Endothelial cell of umbilical vein (primary cell): ENCODE measurements around the gene AGBL4. TPM values are rescaled to one million over a fixed set of nuclear protein-coding genes. Genes with fewer than 3 reads are reported as not detected.

Source experiments
- BruUV-seq: library from RNA; stranded (reverse); fragments of 400-500 nt; replicated peaks from 2 replicates; lab custom pipeline; 2021; lab: Mats Ljungman, UMichigan
- CTCF ChIA-PET: fragments of 300-600, 350-600 bp; sonication (Branson Sonifier 250); formaldehyde crosslinking; loops from one replicate; lab custom pipeline; 2021; ENCODE audit warnings: antibody characterized with exemption, inconsistent platforms; lab: Charles Lee
- POLR2A ChIA-PET: fragments of 300-600, 350-600 bp; sonication (Branson Sonifier 250); formaldehyde crosslinking; loops from one replicate; lab custom pipeline; 2021; ENCODE audit warnings: antibody characterized with exemption, inconsistent platforms; lab: Charles Lee
- DNase-seq: peaks from one replicate; pipeline ENCODE4 v3.0.0-alpha.2; 2011; ENCODE audit warnings: low read depth, low spot score
- FAIRE-seq: peaks from 2 replicates; lab custom pipeline; 2011; peaks lifted over from hg19 to GRCh38; lab: Jason Lieb, UNC
- H2AFZ ChIP-seq: 2 replicates; pipeline ENCODE4 v1.6.0; 2012; ENCODE audit warnings: low read depth, low read length, control low read depth, inconsistent platforms
- H3K27ac ChIP-seq: 2 replicates; pipeline ENCODE4 v1.5.1; 2011; ENCODE audit warnings: low read depth, mild to moderate bottlenecking, control low read depth, low read length, moderate library complexity; ENCODE audit not compliant: insufficient read depth
- H3K27me3 ChIP-seq, 2 experiments: 2 replicates each; pipeline versions ENCODE4 v1.6.0 to v1.6.1; 2011; ENCODE audit warnings: low read length in 2 of 2, mixed read lengths in 1 of 2; ENCODE audit not compliant: control insufficient read depth in 2 of 2, insufficient read depth in 2 of 2
- H3K36me3 ChIP-seq, 2 experiments: 2 replicates in 1 of 2; 3 replicates in 1 of 2; pipeline ENCODE4 v1.5.1; 2011; ENCODE audit warnings: low read length in 2 of 2, mild to moderate bottlenecking in 1 of 2, moderate library complexity in 1 of 2; ENCODE audit not compliant: control insufficient read depth in 2 of 2, insufficient read depth in 2 of 2; ENCODE audit errors: extremely low read depth in 1 of 2
- H3K4me1 ChIP-seq: 3 replicates; pipeline ENCODE4 v1.5.1; 2011; ENCODE audit warnings: mild to moderate bottlenecking, low read length; ENCODE audit not compliant: control insufficient read depth, insufficient read depth; ENCODE audit errors: extremely low read depth
- H3K4me2 ChIP-seq: 2 replicates; pipeline ENCODE4 v1.6.1; 2011; ENCODE audit warnings: low read length, control low read depth, mixed read lengths; ENCODE audit not compliant: insufficient read depth
- H3K4me3 ChIP-seq, 3 experiments: fragments of 200-600 bp in 1 of 3; sonication (generic), shearing (Covaris generic) in 1 of 3; replicated peaks in 1 of 3; 2 replicates each; pipeline ENCODE4 v1.5.1; 2011 to 2016; ENCODE audit warnings: control low read depth in 3 of 3, low read length in 3 of 3, mild to moderate bottlenecking in 2 of 3, inconsistent platforms in 1 of 3, low read depth in 1 of 3, moderate library complexity in 1 of 3; ENCODE audit not compliant: insufficient read depth in 1 of 3
- H3K79me2 ChIP-seq: 2 replicates; pipeline ENCODE4 v1.6.0; 2012; ENCODE audit warnings: low read length, inconsistent platforms; ENCODE audit not compliant: control insufficient read depth, insufficient read depth
- H3K9ac ChIP-seq: replicated peaks from 2 replicates; pipeline ENCODE3; 2011; ENCODE audit warnings: low read length, control low read depth; ENCODE audit not compliant: insufficient read depth; ENCODE audit errors: extremely low read depth
- H3K9me1 ChIP-seq: replicated peaks from 3 replicates; pipeline ENCODE4 v1.6.0; 2011; ENCODE audit warnings: mild to moderate bottlenecking, low read length; ENCODE audit not compliant: control insufficient read depth, insufficient read depth; ENCODE audit errors: extremely low read depth
- H3K9me3 ChIP-seq: replicated peaks from 2 replicates; pipeline ENCODE4 v1.5.1; 2012; ENCODE audit warnings: low read length, inconsistent platforms; ENCODE audit not compliant: control insufficient read depth, insufficient read depth
- H4K20me1 ChIP-seq: replicated peaks from 2 replicates; pipeline ENCODE3; 2011; ENCODE audit warnings: mild to moderate bottlenecking, low read length; ENCODE audit not compliant: control insufficient read depth, insufficient read depth; ENCODE audit errors: extremely low read depth
- EZH2 ChIP-seq: IDR thresholded peaks from 2 replicates; pipeline ENCODE4 v1.6.1; 2012; ENCODE audit warnings: borderline replicate concordance, low read depth, mild to moderate bottlenecking, moderate library complexity, low read length, inconsistent platforms; ENCODE audit not compliant: severe bottlenecking
- FOS ChIP-seq: IDR thresholded peaks from 2 replicates; pipeline ENCODE4 v1.6.1; 2011; ENCODE audit warnings: mild to moderate bottlenecking, low read length, moderate library complexity, borderline replicate concordance; ENCODE audit not compliant: insufficient read depth
- GATA2 ChIP-seq: IDR thresholded peaks from 2 replicates; pipeline ENCODE4 v1.7.0; 2011; ENCODE audit warnings: low read depth, mild to moderate bottlenecking, moderate library complexity, mixed read lengths, low read length; ENCODE audit not compliant: insufficient read length, insufficient read depth
- JUN ChIP-seq: IDR thresholded peaks from 2 replicates; pipeline ENCODE4 v1.6.1; 2011; ENCODE audit warnings: borderline replicate concordance, low read depth; ENCODE audit not compliant: insufficient read length, insufficient read depth
- MYC ChIP-seq: IDR thresholded peaks from one replicate; pipeline ENCODE4 v1.6.1; 2011; ENCODE audit warnings: mild to moderate bottlenecking, low read depth, low read length
- POLR2A ChIP-seq: IDR thresholded peaks from 2 replicates; pipeline ENCODE4 v1.6.1; 2012; ENCODE audit warnings: low read depth, mild to moderate bottlenecking, control low read depth, low read length
- POLR2AphosphoS5 ChIP-seq: IDR thresholded peaks from 2 replicates; pipeline ENCODE4 v1.6.1; 2012; ENCODE audit warnings: low read depth, mild to moderate bottlenecking, control low read depth, low read length, moderate library complexity; ENCODE audit not compliant: insufficient read depth
- dilution Hi-C: fragments of 300-500 bp; cut with MboI; formaldehyde crosslinking; loops from one replicate; pipeline ENCODE4 v1.15.0; 2019; ENCODE audit warnings: low sequenced_read_pairs; ENCODE audit not compliant: extremely low pct_ligation_motif_present
- intact Hi-C: fragments of 100-400 bp; cut with micrococcal nuclease; formaldehyde crosslinking; loops from one replicate; pipeline ENCODE4 v1.10.0; 2022
- polyA plus RNA-seq, 4 experiments: library from polyadenylated mRNA; depleted of rRNA in 3 of 4; stranded (reverse) in 3 of 4; unstranded in 1 of 4; fragments of >200 nt; gene quantifications; 2 replicates each; pipeline versions ENCODE4 v1.2.1 to v1.2.3, GENCODE V29; 2011 to 2012; ENCODE audit warnings: missing spikeins in 1 of 4
- total RNA-seq: library from RNA; stranded (reverse); gene quantifications from 2 replicates; pipeline ENCODE4 v1.2.3, GENCODE V29; 2021
- TF ChIP-seq, protein P1 (sequence below): IDR thresholded peaks from 2 replicates; pipeline ENCODE4 v1.6.1; 2011; ENCODE audit not compliant: insufficient read depth, insufficient read length
- TF ChIP-seq, protein P2 (sequence below), 2 donors: IDR thresholded peaks; 1 replicate in 1 of 2; 2 replicates in 1 of 2; pipeline ENCODE4 v1.5.1; 2011; ENCODE audit warnings: low read length in 2 of 2, mild to moderate bottlenecking in 2 of 2, moderate library complexity in 2 of 2, control low read depth in 1 of 2, inconsistent platforms in 1 of 2, low read depth in 1 of 2; ENCODE audit not compliant: insufficient read depth in 1 of 2; ENCODE audit errors: extremely low read depth in 1 of 2

Gene AGBL4
- total and polyA plus RNA-seq, 2 donors (not counting 3 experiments of a cell fraction or from before 2014, with no cell fraction given) = not detected

DNA sequence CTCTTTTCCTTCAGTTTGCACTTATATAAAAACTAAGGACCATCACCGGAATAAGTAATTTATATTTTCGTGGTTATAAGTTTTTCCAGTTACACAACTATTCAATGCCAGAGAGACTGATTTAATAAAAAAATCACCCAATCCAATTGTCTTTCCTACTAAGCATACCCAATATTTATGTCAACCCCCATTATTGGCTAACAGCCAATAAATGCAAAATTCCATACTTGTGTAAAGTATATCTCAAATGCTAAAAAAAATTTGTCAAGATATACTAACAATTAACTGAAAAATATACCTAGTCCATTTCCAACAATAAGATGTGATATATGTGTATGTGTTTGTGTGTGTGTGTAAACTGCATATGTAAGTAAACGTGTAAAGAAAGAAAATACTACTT, 117.4 kb downstream of the AGBL4 start:
- no peak overlapping the region for H3K27ac ChIP-seq
- H3K4me1 ChIP-seq = no peaks in the 10 kb centered on the region
- H3K9ac ChIP-seq = no peak overlapping the region
- H2AFZ ChIP-seq = no peak overlapping the region
- no peaks in the 10 kb centered on the region for H3K79me2 ChIP-seq
- dilution Hi-C loops = no loop called here
- intact Hi-C loops = no loop called here
- CTCF ChIA-PET = interaction anchor here (0.7 kb wide), 1 partner anchor 41 kb away, joined by 3 read pairs; no protein-coding TSS in a partner anchor
- H3K9me1 ChIP-seq = no peaks in the 10 kb centered on the region
- H3K4me3 ChIP-seq = no peak overlapping the region
- H3K36me3 ChIP-seq = no peaks in the 10 kb centered on the region
- no peak for TF ChIP-seq GATA2
- TF ChIP-seq POLR2A = no peak
- TF ChIP-seq, protein P1, sequence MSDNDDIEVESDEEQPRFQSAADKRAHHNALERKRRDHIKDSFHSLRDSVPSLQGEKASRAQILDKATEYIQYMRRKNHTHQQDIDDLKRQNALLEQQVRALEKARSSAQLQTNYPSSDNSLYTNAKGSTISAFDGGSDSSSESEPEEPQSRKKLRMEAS = no peak
- TF ChIP-seq JUN = no peak
- TF ChIP-seq MYC = no peak
- no peak for TF ChIP-seq FOS
- TF ChIP-seq, protein P2, sequence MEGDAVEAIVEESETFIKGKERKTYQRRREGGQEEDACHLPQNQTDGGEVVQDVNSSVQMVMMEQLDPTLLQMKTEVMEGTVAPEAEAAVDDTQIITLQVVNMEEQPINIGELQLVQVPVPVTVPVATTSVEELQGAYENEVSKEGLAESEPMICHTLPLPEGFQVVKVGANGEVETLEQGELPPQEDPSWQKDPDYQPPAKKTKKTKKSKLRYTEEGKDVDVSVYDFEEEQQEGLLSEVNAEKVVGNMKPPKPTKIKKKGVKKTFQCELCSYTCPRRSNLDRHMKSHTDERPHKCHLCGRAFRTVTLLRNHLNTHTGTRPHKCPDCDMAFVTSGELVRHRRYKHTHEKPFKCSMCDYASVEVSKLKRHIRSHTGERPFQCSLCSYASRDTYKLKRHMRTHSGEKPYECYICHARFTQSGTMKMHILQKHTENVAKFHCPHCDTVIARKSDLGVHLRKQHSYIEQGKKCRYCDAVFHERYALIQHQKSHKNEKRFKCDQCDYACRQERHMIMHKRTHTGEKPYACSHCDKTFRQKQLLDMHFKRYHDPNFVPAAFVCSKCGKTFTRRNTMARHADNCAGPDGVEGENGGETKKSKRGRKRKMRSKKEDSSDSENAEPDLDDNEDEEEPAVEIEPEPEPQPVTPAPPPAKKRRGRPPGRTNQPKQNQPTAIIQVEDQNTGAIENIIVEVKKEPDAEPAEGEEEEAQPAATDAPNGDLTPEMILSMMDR (IDR thresholded peaks at IDR 0.05; ENCODE audit: extremely low read depth in 1 of 2, insufficient read depth in 1 of 2, low read depth in 1 of 2, low read length in 2 of 2) = no peak
- TF ChIP-seq EZH2 = no peak
- no peak for TF ChIP-seq POLR2AphosphoS5
- POLR2A ChIA-PET = no interaction called here
- no peak overlapping the region for H3K4me2 ChIP-seq
- H3K27me3 ChIP-seq = no peaks in the 10 kb centered on the region
- no peaks in the 10 kb centered on the region for H4K20me1 ChIP-seq
- FAIRE-seq (no peak), DNase-seq (no peak)
- BruUV-seq = no TSS peak
- peaks cover 1% of the 10 kb centered on the region for H3K9me3 ChIP-seq
